PC-9 (cell line): Measurements from ENCODE around the gene CYP39A1.

Experiments
- EZH2 ChIP-seq: fragments of 200-600 bp; sonication (generic); IDR thresholded peaks from 2 replicates; pipeline ENCODE4 v1.8.0; 2017; ENCODE audit warnings: antibody characterized with exemption, low read depth
- TF ChIP-seq, protein P1 (sequence below): fragments of 200-600 bp; sonication (generic); conservative IDR thresholded peaks from 2 replicates; pipeline ENCODE4 v1.6.1; 2017; ENCODE audit warnings: mixed run types, antibody characterized with exemption, mild to moderate bottlenecking, moderate library complexity

DNA sequence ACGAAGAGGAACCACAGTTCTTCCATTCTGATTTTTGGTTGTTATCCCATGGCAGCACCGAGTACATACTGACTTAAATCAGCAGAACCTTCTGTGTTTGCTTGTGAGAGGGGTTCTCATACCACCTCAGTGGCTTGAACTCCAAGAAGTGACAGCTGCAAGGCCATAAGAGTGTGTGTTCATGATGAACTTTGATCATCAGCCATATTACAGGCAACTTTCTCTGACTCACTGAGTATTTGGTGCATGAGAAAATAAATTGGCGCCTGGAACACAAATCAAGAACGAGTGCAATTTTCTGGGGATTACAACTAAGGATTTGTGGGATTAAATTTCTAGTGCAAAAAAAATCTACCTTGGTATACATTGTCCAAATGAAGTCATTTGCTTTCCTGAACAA, 68.9 kb downstream of the CYP39A1 start:
- TF ChIP-seq, protein P1, sequence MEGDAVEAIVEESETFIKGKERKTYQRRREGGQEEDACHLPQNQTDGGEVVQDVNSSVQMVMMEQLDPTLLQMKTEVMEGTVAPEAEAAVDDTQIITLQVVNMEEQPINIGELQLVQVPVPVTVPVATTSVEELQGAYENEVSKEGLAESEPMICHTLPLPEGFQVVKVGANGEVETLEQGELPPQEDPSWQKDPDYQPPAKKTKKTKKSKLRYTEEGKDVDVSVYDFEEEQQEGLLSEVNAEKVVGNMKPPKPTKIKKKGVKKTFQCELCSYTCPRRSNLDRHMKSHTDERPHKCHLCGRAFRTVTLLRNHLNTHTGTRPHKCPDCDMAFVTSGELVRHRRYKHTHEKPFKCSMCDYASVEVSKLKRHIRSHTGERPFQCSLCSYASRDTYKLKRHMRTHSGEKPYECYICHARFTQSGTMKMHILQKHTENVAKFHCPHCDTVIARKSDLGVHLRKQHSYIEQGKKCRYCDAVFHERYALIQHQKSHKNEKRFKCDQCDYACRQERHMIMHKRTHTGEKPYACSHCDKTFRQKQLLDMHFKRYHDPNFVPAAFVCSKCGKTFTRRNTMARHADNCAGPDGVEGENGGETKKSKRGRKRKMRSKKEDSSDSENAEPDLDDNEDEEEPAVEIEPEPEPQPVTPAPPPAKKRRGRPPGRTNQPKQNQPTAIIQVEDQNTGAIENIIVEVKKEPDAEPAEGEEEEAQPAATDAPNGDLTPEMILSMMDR, result no peak
- TF ChIP-seq EZH2, result no peak
